Heart left ventricle (tissue), 16 donors: ENCODE results near the gene BBS1. TPM values are rescaled to one million over a fixed set of nuclear protein-coding genes. Genes with fewer than 3 reads are reported as not detected.

Source experiments
- ATAC-seq, 4 donors: fragments of 200-7000 bp; cut with Tn5 transposase; one replicate each; pipeline ENCODE4 v1.9.1; 2020 to 2022; ENCODE audit warnings: moderate library complexity in 4 of 4, mild to moderate bottlenecking in 3 of 4, moderate number of reproducible peaks in 1 of 4
- DNase-seq, 5 donors: peaks; one replicate each; pipeline ENCODE4 v3.0.0-alpha.2; 2020
- H3K27ac ChIP-seq, 12 donors: fragments of 200-600 bp; sonication (generic) in 4 of 12; one replicate each; pipeline versions ENCODE4 v1.5.0 to v1.8.0; 2016 to 2022; ENCODE audit warnings: mild to moderate bottlenecking in 2 of 12
- H3K27me3 ChIP-seq, 9 donors: fragments of 200-600 bp; sonication (generic) in 2 of 9; one replicate each; pipeline versions ENCODE4 v1.5.1 to v1.8.0; 2016 to 2022; ENCODE audit warnings: mild to moderate bottlenecking in 3 of 9
- H3K36me3 ChIP-seq, 9 donors: fragments of 200-600 bp; sonication (generic) in 2 of 9; one replicate each; pipeline versions ENCODE4 v1.5.0 to v1.8.0; 2018 to 2022; ENCODE audit warnings: mild to moderate bottlenecking in 2 of 9
- H3K4me1 ChIP-seq, 12 donors: fragments of 200-600 bp; sonication (generic) in 4 of 12; one replicate each; pipeline versions ENCODE4 v1.5.0 to v1.8.0; 2016 to 2022; ENCODE audit warnings: mild to moderate bottlenecking in 3 of 12
- H3K4me3 ChIP-seq, 12 donors: fragments of 200-600 bp; sonication (generic) in 4 of 12; one replicate each; pipeline versions ENCODE4 v1.5.0 to v1.8.0; 2017 to 2022; ENCODE audit warnings: mild to moderate bottlenecking in 9 of 12, moderate library complexity in 4 of 12
- H3K9me3 ChIP-seq, 12 donors: fragments of 200-600 bp; sonication (generic) in 4 of 12; one replicate each; pipeline versions ENCODE4 v1.5.0 to v1.8.0; 2016 to 2022; ENCODE audit warnings: mild to moderate bottlenecking in 1 of 12
- POLR2A ChIP-seq, 2 donors: fragments of 450-650 bp; IDR thresholded peaks; one replicate each; pipeline ENCODE4 v1.6.1; 2017; ENCODE audit warnings: antibody characterized with exemption in 2 of 2, mild to moderate bottlenecking in 2 of 2, moderate library complexity in 2 of 2
- whole genome bisulfite sequencing, 4 donors: extraction: QIAGEN DNeasy Blood & Tissue Kit in 2 of 4; methylation state at CpG; one replicate each; pipeline versions ENCODE4 v1.1.5 to v1.1.7; 2013 to 2018; 5-methylcytosine and 5-hydroxymethylcytosine counted together
- intact Hi-C, 10 donors: fragments of 100-400 bp; cut with DNase I; formaldehyde crosslinking; loops; one replicate each; pipeline versions ENCODE4 v1.11.1 to v1.14.2; 2022
- polyA plus RNA-seq, 2 donors: library from polyadenylated mRNA; stranded (reverse); fragments of 200-250 nt; gene quantifications; one replicate each; pipeline ENCODE4 v1.2.3, GENCODE V29; 2013
- total RNA-seq, 9 donors: library from RNA; depleted of rRNA in 2 of 9; stranded (reverse); fragments of >200 nt in 2 of 9; fragmentation: NEBNext Ultra II Directional in 3 of 9; extraction: Animal tissue kit (Norgen Biotek cat#: 25700) in 3 of 9; gene quantifications; one replicate each; pipeline versions ENCODE4 v1.1.0 to v1.2.4, GENCODE V29; 2016 to 2023
- TF ChIP-seq, protein P1 (sequence below), 12 donors: fragments of 200-600 bp; sonication (generic) in 4 of 12; IDR thresholded peaks; one replicate each; pipeline versions ENCODE4 v1.5.0 to v1.8.0; 2018 to 2022; ENCODE audit warnings: antibody characterized with exemption in 12 of 12, mild to moderate bottlenecking in 5 of 12
- donor health status: ischemic (EF 13 %, LVEDD 7.1; RV severe dilation, severe dysfunction).
- donor health status: healthy with polysubstance abuse.
- donor health status: DM: no; HTN: yes; CAD: no.
- donor health status: DM: no; HTN: no; CAD: no.
- donor health status: ischemic (EF 25% LVEDD 6.9; RV normal size, moderate dysfunction).
- donor health status: ischemic (EF 25% LVEDD 5.7; RV mildly dilated, moderate dysfunction).
- donor health status: healthy.
- donor health status: DM: yes; HTN: yes; CAD: no.
- donor health status: ischemic (EF 35%, LVEDD 5.7; RV mildly dilated, moderate dysfunction).
- donor health status: nonischemic (EF 11% LVEDD 7.7; RV severe dilation, severe dysfunction).
- donor health status: DM: yes; HTN: yes; CAD: no.
- donor health status: PGD.
- donor health status: ischemic (EF 29% LVEDD 5.4; RV normal size, mild dysfunction).
- donor health status: nonischemic (EF 23%, LVEDD 6.1; RV moderate dilation, normal function).

The BBS1 gene
- total and polyA plus RNA-seq, 11 donors, result 11.0 to 51.8 (median 18.5) TPM

DNA sequence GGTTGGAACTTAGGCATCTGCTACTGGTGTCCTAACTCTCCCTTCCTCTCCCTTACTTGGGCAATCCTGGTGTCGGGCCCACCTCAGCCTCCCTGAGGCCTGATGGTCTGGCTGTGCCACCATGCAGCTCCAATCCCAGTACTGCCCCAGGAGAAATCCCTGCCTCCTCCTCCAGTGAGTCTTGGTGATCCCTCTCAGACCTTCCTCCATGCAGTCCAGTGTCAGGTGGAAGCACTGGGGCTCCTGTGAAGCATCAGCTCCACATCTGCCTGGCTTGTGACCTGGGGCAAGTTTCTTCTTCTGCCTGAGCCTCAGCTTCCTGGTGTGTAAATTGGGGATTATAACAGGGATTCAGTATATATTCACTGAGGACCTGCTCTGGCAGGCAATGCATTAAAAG lies 45.5 kb upstream of the BBS1 start:
- TF ChIP-seq, protein P1, sequence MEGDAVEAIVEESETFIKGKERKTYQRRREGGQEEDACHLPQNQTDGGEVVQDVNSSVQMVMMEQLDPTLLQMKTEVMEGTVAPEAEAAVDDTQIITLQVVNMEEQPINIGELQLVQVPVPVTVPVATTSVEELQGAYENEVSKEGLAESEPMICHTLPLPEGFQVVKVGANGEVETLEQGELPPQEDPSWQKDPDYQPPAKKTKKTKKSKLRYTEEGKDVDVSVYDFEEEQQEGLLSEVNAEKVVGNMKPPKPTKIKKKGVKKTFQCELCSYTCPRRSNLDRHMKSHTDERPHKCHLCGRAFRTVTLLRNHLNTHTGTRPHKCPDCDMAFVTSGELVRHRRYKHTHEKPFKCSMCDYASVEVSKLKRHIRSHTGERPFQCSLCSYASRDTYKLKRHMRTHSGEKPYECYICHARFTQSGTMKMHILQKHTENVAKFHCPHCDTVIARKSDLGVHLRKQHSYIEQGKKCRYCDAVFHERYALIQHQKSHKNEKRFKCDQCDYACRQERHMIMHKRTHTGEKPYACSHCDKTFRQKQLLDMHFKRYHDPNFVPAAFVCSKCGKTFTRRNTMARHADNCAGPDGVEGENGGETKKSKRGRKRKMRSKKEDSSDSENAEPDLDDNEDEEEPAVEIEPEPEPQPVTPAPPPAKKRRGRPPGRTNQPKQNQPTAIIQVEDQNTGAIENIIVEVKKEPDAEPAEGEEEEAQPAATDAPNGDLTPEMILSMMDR (IDR thresholded peaks at IDR 0.05), result no peak
- TF ChIP-seq POLR2A (IDR thresholded peaks at IDR 0.05), result no peak
- Histone ChIP-seq H3K36me3 (no peaks in the 10 kb centered on the region), H3K9me3 (peaks cover 0 to 12% (median 0%) of the 10 kb centered on the region in 12 donors), H3K27ac (no peak overlapping the region), H3K27me3 (no peaks in the 10 kb centered on the region), H3K4me1 (peaks cover 0 to 35% (median 12%) of the 10 kb centered on the region in 12 donors), H3K4me3 (no peak overlapping the region)
- no peak for ATAC-seq
- 88 to 100% (median 94%) methylated on average over 1 of the region's 1 CpG for WGBS, 4 donors
- intact Hi-C loops, result no loop called here
- DNase-seq, result no peak

DNA sequence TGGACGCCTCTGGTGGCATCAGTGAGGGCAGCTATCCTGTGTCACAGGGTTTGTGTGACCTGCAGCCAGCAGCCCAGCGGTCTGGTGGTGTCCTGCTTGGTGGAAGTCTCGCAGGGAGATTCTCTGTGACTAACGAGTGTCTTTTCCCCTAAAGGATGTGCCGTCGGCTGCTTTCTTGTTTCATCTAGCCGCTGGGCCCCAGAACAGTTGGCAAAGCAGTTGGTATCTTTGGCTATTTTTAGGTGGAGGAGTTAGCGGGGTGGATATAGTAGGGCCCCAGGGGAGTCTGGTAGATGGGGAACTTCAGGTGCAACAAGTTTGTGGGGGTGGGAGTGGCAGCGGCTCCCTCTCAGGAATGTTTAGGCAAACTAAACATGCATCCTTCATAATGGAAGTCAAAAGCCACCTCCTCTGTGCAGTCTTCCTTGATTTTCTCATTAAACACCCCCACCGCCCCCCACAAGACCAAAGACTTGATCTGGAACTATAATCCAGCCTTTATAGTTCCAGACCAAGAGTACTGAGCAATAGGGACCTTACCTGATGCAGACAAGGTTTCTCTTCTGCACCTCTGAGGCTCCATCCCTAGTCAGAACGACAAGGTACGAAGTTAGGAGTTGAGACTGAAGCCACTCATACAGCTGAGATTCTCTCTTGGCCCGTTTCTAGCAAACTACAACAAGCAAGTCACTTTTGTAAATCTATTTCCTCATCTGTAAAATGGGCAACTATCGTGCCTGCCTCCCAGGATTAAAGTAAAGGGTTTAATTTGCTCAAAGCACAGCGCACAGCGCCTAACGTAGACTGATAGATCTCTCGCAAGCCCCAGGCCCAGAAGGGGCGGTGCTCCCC lies 44.8 kb upstream of the BBS1 start:
- peak overlapping the region in 10 of 12 donors; percentile 51 to 88 (median 74) for H3K4me3 ChIP-seq
- intact Hi-C loops, result loop anchor here in 1 of 10 donors (2.0 kb wide), 1 partner anchor 27 kb away; the partner anchor contains the start of gene MRPL11
- peaks cover 0 to 12% (median 0%) of the 10 kb centered on the region in 12 donors for H3K9me3 ChIP-seq
- no peak for ATAC-seq
- 35 to 44% (median 44%) methylated on average over 15 to 19 of the region's 19 CpGs for WGBS, 4 donors
- peak overlapping the region in 9 of 12 donors; percentile 60 to 87 (median 75) for H3K27ac ChIP-seq
- no peak for DNase-seq
- H3K4me1 ChIP-seq, result peaks cover 0 to 35% (median 12%) of the 10 kb centered on the region in 12 donors
- TF ChIP-seq, protein P1 (IDR thresholded peaks at IDR 0.05), result no peak
- TF ChIP-seq POLR2A (IDR thresholded peaks at IDR 0.05), result no peak
- H3K27me3 ChIP-seq, result no peaks in the 10 kb centered on the region
- H3K36me3 ChIP-seq, result peaks cover 0 to 3% (median 0%) of the 10 kb centered on the region in 9 donors

DNA sequence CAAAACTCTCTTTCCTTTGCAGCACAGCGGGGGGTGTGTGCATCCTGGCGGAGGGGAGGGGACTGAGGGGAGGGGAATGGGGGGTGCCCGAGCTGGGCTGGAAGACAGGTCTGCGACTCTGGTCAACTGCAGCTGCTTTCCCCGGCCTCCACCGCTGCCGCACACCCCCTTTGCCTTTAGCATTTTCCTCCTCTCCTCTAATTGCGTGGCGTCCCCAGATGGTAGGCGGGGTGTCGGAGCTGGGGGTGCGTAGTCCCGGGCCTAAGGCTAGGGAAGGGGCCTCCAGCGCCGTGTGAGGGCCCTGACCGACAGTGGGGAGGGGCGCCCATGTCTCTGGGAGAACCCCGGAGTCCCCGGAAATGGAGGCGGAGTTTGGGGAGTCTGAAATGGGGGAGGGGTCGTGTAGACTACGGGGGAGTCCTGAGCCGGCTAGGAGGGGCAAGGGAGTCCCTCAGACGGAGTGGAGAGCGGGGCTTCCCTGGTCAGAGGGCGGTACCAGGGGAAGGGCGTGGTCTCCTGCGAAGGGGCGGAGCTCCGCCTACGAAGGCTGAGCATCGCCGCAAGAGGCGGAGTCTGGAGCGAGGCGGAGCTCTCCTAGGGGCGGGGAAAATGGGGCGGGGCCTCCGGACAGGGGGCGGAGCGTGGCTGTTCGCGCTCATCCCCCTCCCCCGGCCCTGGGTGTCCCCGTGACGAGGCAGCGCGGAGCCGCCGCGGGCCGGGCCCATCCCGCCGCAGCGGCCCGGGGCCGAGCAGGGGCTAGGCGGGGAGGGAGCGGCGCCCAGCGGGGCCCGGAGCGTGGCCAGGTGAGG lies 44.0 kb upstream of the BBS1 start, which contains the start of gene PELI3:
TSS of gene PELI3 (plus strand) at position 681 of the 809 bp plus-strand sequence. CDS start 1,224 bp downstream, outside the sequence.
- Histone ChIP-seq H3K4me3 (peak within 1 kb of the TSS; percentile 51 to 88 (median 72)), H3K4me1 (peaks cover 0 to 35% (median 12%) of the 10 kb centered on the region in 12 donors), H3K9me3 (peaks cover 0 to 12% (median 0%) of the 10 kb centered on the region in 12 donors), H3K27ac (peak within 1 kb of the TSS in 11 of 12 donors; percentile 52 to 87 (median 73)), H3K27me3 (no peaks in the 10 kb centered on the region), H3K36me3 (peaks cover 0 to 12% (median 4%) of the 10 kb centered on the region in 9 donors)
- peak; percentile 98 to 99 (median 98) for ATAC-seq
- TF ChIP-seq POLR2A (IDR thresholded peaks at IDR 0.05), result peak in 1 of 2 donors; percentile 73
- TF ChIP-seq, protein P1 (IDR thresholded peaks at IDR 0.05), result no peak
- WGBS, 4 donors, result 0 to 2% (median 1%) methylated on average over 21 to 63 of the region's 63 CpGs
- intact Hi-C loops, result loop anchor here in 1 of 10 donors (2.0 kb wide), 1 partner anchor 28 kb away; the partner anchor contains the start of gene MRPL11
- peak; percentile 91 to 97 (median 94) for DNase-seq
